HepG2 (cell line): Measurements from ENCODE around the gene RPL6. TPM values are rescaled to one million over a fixed set of nuclear protein-coding genes. Genes with fewer than 3 reads are reported as not detected.

ENCODE experiments used
- GABPA ChIP-seq, 2 experiments: IDR thresholded peaks; 2 replicates each; pipeline ENCODE4 v1.6.1; 2011 to 2016; ENCODE audit warnings: low read depth in 2 of 2, low read length in 1 of 2, missing biosample characterization in 1 of 2, missing genetic modification characterization in 1 of 2
- GATA4 ChIP-seq: sonication (generic); IDR thresholded peaks from 2 replicates; pipeline ENCODE4 v1.6.1; 2016; ENCODE audit warnings: antibody characterized with exemption, low read depth, borderline replicate concordance
- HOMEZ ChIP-seq: IDR thresholded peaks from 2 replicates; pipeline ENCODE4 v1.6.1; 2016; ENCODE audit warnings: low read depth
- HOXA3 ChIP-seq: sonication (generic); formaldehyde crosslinking; IDR thresholded peaks from 2 replicates; pipeline ENCODE4 v1.5.0; 2020; ENCODE audit warnings: missing genetic modification reagents
- KDM5B ChIP-seq: sonication (generic); formaldehyde crosslinking; IDR thresholded peaks from 2 replicates; pipeline ENCODE4 v1.4.0; 2020; ENCODE audit warnings: missing genetic modification reagents, mild to moderate bottlenecking, borderline replicate concordance
- SNAPC4 ChIP-seq: sonication (generic); formaldehyde crosslinking; IDR thresholded peaks from 2 replicates; pipeline ENCODE4 v1.4.0; 2020; ENCODE audit warnings: mild to moderate bottlenecking, missing genetic modification reagents
- SRSF4 ChIP-seq: fragments of 200-400 bp; formaldehyde crosslinking; IDR thresholded peaks from one replicate; pipeline ENCODE4 v1.6.1; 2018; ENCODE audit warnings: mild to moderate bottlenecking, low read depth, low read length, moderate library complexity; ENCODE audit not compliant: poor library complexity, severe bottlenecking
- TCF12 ChIP-seq, 2 experiments: fragments of 450-650 bp in 1 of 2; sonication (generic) in 1 of 2; formaldehyde crosslinking in 1 of 2; IDR thresholded peaks; 2 replicates each; pipeline versions ENCODE4 v1.6.1 to v1.8.0; 2017 to 2022; ENCODE audit warnings: antibody characterized with exemption in 1 of 2, mild to moderate bottlenecking in 1 of 2, missing genetic modification reagents in 1 of 2, moderate library complexity in 1 of 2
- ZBTB1 ChIP-seq: sonication (generic); formaldehyde crosslinking; IDR thresholded peaks from 2 replicates; pipeline ENCODE4 v1.4.0; 2020; ENCODE audit warnings: missing genetic modification reagents, borderline replicate concordance
- ZBTB34 ChIP-seq: sonication (generic); formaldehyde crosslinking; IDR thresholded peaks from 2 replicates; pipeline ENCODE4 v1.8.0; 2022; ENCODE audit warnings: mild to moderate bottlenecking, missing genetic modification reagents
- ZBTB38 ChIP-seq: sonication (generic); formaldehyde crosslinking; IDR thresholded peaks from 2 replicates; pipeline ENCODE4 v1.5.1; 2020; ENCODE audit warnings: mild to moderate bottlenecking, missing genetic modification reagents
- ZBTB44 ChIP-seq: sonication (generic); formaldehyde crosslinking; IDR thresholded peaks from 2 replicates; pipeline ENCODE4 v1.4.0; 2020; ENCODE audit warnings: missing genetic modification reagents
- ZKSCAN8 ChIP-seq: IDR thresholded peaks from 2 replicates; pipeline ENCODE4 v1.6.1; 2016; ENCODE audit warnings: borderline replicate concordance, missing genetic modification reagents, missing compliant biosample characterization
- ZNF124 ChIP-seq: sonication (generic); formaldehyde crosslinking; IDR thresholded peaks from 2 replicates; pipeline ENCODE4 v1.4.0; 2020; ENCODE audit warnings: missing genetic modification reagents
- ZNF430 ChIP-seq: sonication (generic); formaldehyde crosslinking; IDR thresholded peaks from 2 replicates; pipeline ENCODE4 v1.9.0; 2021; ENCODE audit warnings: mild to moderate bottlenecking, missing genetic modification reagents
- polyA plus RNA-seq, 8 experiments: library from polyadenylated mRNA; depleted of rRNA in 3 of 8; stranded (reverse) in 7 of 8; unstranded in 1 of 8; fragments of >200 nt; fragmentation: Illumina TruSeq in 4 of 8; extraction: Trizol in 4 of 8; gene quantifications; 2 replicates each; pipeline versions ENCODE4 v1.2.1 to v1.2.3, GENCODE V29; 2011 to 2016; ENCODE audit warnings: low read depth in 4 of 8, missing spikeins in 1 of 8, mixed read lengths in 1 of 8; ENCODE audit not compliant: insufficient read depth in 1 of 8
- total RNA-seq, 5 experiments: library from RNA; depleted of rRNA; stranded (reverse); fragments of >200 nt; fragmentation: Illumina TruSeq; extraction: Trizol; gene quantifications; 2 replicates each; pipeline ENCODE4 v1.2.3, GENCODE V29; 2016; ENCODE audit warnings: low read depth in 1 of 5

The RPL6 gene
- total and polyA plus RNA-seq, 2 of the 13 experiments (the other 11 are each of a cell fraction or from before 2014, with no cell fraction given) = 1,551 to 1,719 TPM

- peak; percentile 50; the same call in 1 of the 2 replicates for TF ChIP-seq SNAPC4
- TF ChIP-seq ZBTB38 (CRISPR knock-in tag) = peak; percentile 72
- TF ChIP-seq ZBTB1 (CRISPR knock-in tag) = no peak
- TF ChIP-seq GABPA (IDR thresholded peaks at IDR 0.05; ENCODE audit: low read depth, low read length) = peak; percentile 77
- peak; percentile 98 for TF ChIP-seq GABPA (CRISPR knock-in tag; IDR thresholded peaks at IDR 0.05; ENCODE audit: low read depth)
- 0 out of 2 replicates have a peak, but pooled peaks have one; percentile 71 for TF ChIP-seq ZKSCAN8 (CRISPR knock-in tag)
- TF ChIP-seq ZBTB44 (CRISPR knock-in tag) = no peak
- peak; percentile 56; the same call in 1 of the 2 replicates for TF ChIP-seq HOMEZ (CRISPR knock-in tag)
- TF ChIP-seq HOXA3 = peak; percentile 75; the same call in 1 of the 2 replicates
- TF ChIP-seq TCF12 (IDR thresholded peaks at IDR 0.05) = no peak
- TF ChIP-seq TCF12 (CRISPR knock-in tag; IDR thresholded peaks at IDR 0.05) = no peak
- no peak for TF ChIP-seq SRSF4
- peak; percentile 72; the same call in 1 of the 2 replicates for TF ChIP-seq ZNF124 (CRISPR knock-in tag)
- TF ChIP-seq GATA4 = peak; percentile 53; the same call in 1 of the 2 replicates
- TF ChIP-seq ZBTB34 = no peak
- TF ChIP-seq ZNF430 (CRISPR knock-in tag) = no peak; the same call in none of the 2 replicates
- peak; percentile 51; the same call in 1 of the 2 replicates for TF ChIP-seq KDM5B
Observed at GRCh38 chr12:112409064-112409905, at the start of gene RPL6 (continued).
